GM13976 (cell line): ENCODE data around the gene DIPK1B.

Experiments
- DNase-seq: peaks from one replicate; pipeline ENCODE4 v3.0.0; 2012; ENCODE audit warnings: low spot score
- CTCF ChIP-seq: IDR thresholded peaks from 2 replicates; pipeline ENCODE4 v1.5.1; 2012; ENCODE audit warnings: borderline replicate concordance, mild to moderate bottlenecking; ENCODE audit not compliant: insufficient read depth; ENCODE audit errors: extremely low read depth, missing control alignments, control extremely low read depth
- in situ Hi-C: fragments of 300-500 bp; cut with MboI; formaldehyde crosslinking; loops from one replicate; pipeline ENCODE4 v1.12.0; 2022; ENCODE audit warnings: low sequenced_read_pairs, mixed read lengths, inconsistent platforms; ENCODE audit not compliant: unreplicated experiment

DIPK1B gene

GRCh38 chr9:136666372-136667213 lies 45.8 kb upstream of the DIPK1B start:
- no peak for DNase-seq
- in situ Hi-C loops: no loop called here
- TF ChIP-seq CTCF: no peak

- in situ Hi-C loops: no loop called here
Measured at GRCh38 chr9:136667214-136667939, 45.0 kb upstream of the DIPK1B start.

GRCh38 chr9:136667940-136668760 lies 44.2 kb upstream of the DIPK1B start:
- in situ Hi-C loops: no loop called here
- DNase-seq: no peak
- TF ChIP-seq CTCF: no peak

More at GRCh38 chr9:136667214-136667939, 45.0 kb upstream of the DIPK1B start:
- DNase-seq: no peak
- no peak for TF ChIP-seq CTCF

- DNase-seq: no peak
- in situ Hi-C loops: no loop called here
- TF ChIP-seq CTCF: no peak
Measured at GRCh38 chr9:136668983-136669790, 43.2 kb upstream of the DIPK1B start.

GRCh38 chr9:136669791-136670464 lies 42.4 kb upstream of the DIPK1B start:
- in situ Hi-C loops: no loop called here
- no peak for DNase-seq
- TF ChIP-seq CTCF: no peak
